IMR-90 (cell line): Measurements from ENCODE around the gene FBRSL1.

ENCODE experiments used
- FOS ChIP-seq: fragments of 150-350 bp; IDR thresholded peaks from 2 replicates; pipeline ENCODE4 v1.6.1; 2016; ENCODE audit warnings: low read depth, low read length
- NFE2L2 ChIP-seq: fragments of 150-350 bp; IDR thresholded peaks from 2 replicates; pipeline ENCODE4 v1.6.1; 2016; ENCODE audit warnings: low read depth, mild to moderate bottlenecking, low read length
- POLR2A ChIP-seq: IDR thresholded peaks from 2 replicates; pipeline ENCODE4 v1.6.1; 2012; ENCODE audit warnings: mild to moderate bottlenecking, low read depth, low read length
- RFX5 ChIP-seq: IDR thresholded peaks from 2 replicates; pipeline ENCODE4 v1.8.0; 2012; ENCODE audit warnings: low read depth, mild to moderate bottlenecking, low read length, moderate library complexity
- SMC3 ChIP-seq: fragments of 150-350 bp; IDR thresholded peaks from 2 replicates; pipeline ENCODE4 v1.6.1; 2016; ENCODE audit warnings: low read depth, mild to moderate bottlenecking, antibody characterized with exemption, low read length, moderate library complexity
- USF2 ChIP-seq: fragments of 150-350 bp; IDR thresholded peaks from 2 replicates; pipeline ENCODE4 v1.6.1; 2017; ENCODE audit warnings: mild to moderate bottlenecking, antibody characterized with exemption, low read length, low read depth
- TF ChIP-seq, protein P1 (sequence below): conservative IDR thresholded peaks from 2 replicates; pipeline ENCODE4 v1.5.1; 2012; ENCODE audit warnings: mild to moderate bottlenecking, low read depth, low read length, improper control_type of control experiment

DNA sequence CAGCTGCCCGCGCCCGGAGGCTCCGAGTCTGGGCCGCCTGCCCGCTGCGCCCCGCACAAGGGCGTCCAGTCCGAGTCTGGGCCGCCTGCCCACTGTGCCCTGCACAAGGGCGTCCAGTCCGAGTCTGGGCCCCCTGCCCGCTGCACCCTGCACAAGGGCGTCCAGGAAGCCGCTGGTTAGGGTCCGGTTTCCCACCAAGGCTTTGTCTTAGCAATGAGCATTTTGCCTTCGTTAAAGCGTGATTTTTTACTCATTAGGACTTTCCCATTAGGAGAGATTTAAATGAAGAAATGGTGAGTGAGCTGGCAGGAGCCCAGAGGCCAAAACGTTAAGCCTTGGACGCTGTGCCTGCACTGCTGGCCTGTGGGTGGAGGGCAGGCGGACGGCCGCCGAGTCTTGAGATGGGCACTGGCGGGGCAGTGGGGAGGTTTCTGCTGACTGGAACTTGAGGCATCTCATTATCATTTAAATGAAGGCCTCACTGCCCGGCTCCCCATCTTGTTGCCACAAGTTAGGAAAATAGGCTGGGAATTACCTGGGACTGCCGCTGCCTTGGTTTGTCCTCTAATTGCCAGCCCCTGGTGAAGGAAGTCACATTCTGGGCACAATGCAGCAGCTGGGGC, 36.0 kb downstream of the FBRSL1 start:
- TF ChIP-seq, protein P1, sequence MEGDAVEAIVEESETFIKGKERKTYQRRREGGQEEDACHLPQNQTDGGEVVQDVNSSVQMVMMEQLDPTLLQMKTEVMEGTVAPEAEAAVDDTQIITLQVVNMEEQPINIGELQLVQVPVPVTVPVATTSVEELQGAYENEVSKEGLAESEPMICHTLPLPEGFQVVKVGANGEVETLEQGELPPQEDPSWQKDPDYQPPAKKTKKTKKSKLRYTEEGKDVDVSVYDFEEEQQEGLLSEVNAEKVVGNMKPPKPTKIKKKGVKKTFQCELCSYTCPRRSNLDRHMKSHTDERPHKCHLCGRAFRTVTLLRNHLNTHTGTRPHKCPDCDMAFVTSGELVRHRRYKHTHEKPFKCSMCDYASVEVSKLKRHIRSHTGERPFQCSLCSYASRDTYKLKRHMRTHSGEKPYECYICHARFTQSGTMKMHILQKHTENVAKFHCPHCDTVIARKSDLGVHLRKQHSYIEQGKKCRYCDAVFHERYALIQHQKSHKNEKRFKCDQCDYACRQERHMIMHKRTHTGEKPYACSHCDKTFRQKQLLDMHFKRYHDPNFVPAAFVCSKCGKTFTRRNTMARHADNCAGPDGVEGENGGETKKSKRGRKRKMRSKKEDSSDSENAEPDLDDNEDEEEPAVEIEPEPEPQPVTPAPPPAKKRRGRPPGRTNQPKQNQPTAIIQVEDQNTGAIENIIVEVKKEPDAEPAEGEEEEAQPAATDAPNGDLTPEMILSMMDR = no peak
- TF ChIP-seq USF2 = no peak
- TF ChIP-seq SMC3 = no peak
- TF ChIP-seq RFX5 = no peak
- TF ChIP-seq POLR2A = no peak
- no peak for TF ChIP-seq NFE2L2
- no peak for TF ChIP-seq FOS
